IPS DF 19.7 (cell line): ENCODE data around the gene CENATAC.
"Not testable (repeated sequence)": the region's sequence is repeated elsewhere in the genome, so short reads cannot be mapped to it uniquely, and the experiment has no call there.

Source experiments
- DNase-seq: peaks from one replicate; pipeline ENCODE4 v3.0.0-alpha.2; 2013; ENCODE audit warnings: low read depth, low spot score

CENATAC gene

GRCh38 chr11:119026970-119027369 is 29.0 kb downstream of the CENATAC start:
- DNase-seq = no peak

GRCh38 chr11:119027561-119028345 is 29.8 kb downstream of the CENATAC start:
- DNase-seq = no peak

DNA sequence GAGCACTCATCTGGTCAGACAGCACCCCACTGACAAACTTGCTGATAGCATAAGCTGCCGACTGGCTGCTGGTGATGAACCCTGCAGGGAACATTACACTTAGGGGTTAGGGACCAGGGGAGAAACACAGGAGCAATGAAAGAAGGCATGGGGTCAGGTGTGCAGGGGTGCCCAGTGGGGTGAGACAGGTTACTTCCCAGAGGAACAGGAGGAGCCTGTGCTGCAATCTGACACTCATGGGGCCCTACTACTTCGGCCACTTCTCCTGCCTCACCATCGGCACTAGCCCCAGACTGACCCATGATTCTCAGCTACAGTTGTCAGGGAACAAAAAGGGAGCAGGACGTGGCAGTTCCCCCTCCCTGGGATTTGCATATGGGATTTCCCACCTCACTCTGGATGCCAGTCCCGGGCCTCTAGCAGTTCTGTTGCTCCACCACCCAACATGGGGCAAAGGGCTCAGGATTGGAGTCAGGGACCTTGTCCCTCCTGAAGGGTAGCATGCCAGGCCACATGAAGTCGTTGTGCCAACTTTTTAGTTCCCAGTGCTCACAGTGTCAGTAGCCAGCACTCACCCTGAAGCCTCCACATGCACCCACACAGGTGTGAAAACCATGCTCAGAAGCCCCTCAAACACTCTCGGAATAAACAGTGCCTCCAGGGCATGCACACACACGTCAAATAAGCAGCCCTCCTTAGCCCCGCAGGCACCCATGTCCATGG is 30.6 kb downstream of the CENATAC start:
- DNase-seq = no peak

GRCh38 chr11:119029069-119029339 is 31.1 kb downstream of the CENATAC start:
- DNase-seq = no peak

- no peak for DNase-seq
Observed at GRCh38 chr11:119029340-119030028, 31.5 kb downstream of the CENATAC start.

DNA sequence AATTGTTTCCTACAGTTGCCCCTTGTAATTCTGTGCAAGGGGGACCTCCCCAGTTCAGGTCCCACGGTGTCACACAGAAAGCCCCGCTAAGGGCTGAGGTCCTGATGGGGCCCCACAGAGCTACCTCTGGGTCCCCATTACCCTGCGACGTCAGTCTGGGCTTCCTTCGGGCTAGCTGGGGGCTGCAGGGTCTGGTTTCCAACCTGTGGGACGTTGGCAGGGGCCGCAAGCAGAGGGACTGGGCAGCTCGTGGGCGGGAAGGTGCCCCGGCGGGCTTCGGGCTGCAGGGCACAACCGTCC is 32.0 kb downstream of the CENATAC start:
- DNase-seq = no peak

DNA sequence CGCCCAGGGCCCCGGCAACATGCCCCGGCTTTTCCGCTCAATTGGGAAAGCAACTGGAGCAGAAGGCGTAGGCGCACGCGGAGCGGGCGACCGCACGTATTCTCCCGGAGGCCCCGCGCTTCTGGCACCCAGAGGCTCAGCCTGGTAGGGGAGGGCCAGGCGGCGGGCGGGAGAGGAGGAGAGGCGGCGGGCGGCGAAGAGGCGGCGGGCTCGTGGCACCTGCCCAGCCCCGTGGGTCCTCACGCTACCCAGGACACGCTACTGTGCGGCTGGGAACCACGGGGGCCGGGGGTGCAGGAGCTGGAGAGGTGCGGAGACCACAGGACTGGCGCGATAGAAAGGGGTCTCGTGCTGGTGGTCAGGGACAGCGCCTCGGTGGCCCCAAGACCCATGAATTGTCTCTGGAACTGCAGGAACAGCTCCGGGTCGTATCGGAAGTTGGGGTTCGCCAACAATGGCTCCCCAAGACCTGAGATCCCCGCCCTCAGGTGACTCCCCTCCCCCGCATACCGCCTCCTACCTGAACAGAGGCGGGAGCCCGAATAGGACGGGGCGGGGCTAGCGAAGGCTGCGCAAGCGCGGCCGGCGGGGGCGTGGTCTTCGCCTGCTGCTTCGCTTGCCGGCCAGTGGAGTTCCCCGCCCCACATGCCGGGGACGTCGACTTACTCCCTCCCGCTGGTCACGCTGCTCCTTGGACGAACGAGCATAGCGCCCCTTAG is 32.5 kb downstream of the CENATAC start, which contains the start of gene SLC37A4:
Gene SLC37A4, minus strand, starts transcription at position 549 of the 719 bp plus-strand sequence.
- DNase-seq = peak; percentile 95

GRCh38 chr11:119031912-119032280 is 34.0 kb downstream of the CENATAC start:
- DNase-seq = no peak

DNA sequence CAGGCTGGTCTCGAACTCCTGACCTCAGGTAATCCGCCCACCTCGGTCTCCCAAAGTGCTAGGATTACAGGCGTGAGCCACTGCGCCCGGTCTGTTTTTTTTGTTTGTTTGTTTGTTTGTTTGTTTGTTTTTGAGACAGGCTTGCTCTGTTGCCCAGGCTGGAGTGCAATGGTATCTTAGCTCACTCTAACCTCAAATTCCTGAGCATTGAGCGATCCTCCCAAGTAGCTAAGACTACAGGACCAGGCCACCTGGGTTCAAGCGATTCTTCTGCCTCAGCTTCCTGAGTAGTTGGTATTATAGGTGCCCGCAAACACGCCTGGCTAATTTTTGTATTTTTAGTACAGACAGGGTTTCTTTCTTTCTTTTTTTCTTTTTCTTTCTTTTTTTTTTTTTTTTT is 35.5 kb downstream of the CENATAC start:
- DNase-seq = not testable (repeated sequence)

DNA sequence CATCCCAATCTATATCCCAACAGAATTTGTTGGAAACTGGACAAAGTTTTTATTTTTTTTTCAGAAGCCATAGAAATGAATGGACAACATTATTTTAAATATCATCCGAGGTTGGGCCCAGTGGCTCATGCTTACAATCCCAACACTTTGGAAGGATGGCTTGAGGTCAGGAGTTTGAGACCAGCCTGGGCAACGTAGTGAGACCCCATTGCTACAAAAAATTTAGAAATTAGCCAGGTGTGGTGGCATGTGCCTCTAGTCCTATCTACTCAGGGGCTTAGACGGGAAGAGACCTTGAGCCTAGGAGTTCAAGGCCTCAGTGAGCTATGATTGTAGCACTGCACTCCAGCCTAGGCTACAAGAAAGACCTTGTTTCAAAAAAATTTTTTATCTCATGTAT is 36.9 kb downstream of the CENATAC start:
- DNase-seq = no peak

DNA sequence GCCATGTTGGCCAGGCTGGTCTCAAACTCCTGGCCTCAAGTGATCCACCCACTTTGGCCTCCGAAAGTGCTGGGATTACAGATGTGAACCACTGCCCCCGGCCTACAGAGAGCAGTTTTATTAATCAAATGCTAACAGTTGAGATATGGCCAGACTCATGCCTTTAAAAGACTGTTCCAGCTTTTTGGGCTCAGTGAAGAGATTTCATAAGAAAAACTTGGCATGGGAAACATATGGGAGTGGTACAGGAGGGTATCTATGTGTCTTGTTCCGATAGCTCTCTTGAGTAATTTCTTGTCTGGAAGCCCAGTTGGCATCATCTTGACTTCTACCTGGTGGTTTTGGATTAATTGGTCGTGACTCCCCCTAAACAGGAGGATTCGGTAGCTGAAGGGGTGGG is 40.9 kb downstream of the CENATAC start:
- no peak for DNase-seq

DNA sequence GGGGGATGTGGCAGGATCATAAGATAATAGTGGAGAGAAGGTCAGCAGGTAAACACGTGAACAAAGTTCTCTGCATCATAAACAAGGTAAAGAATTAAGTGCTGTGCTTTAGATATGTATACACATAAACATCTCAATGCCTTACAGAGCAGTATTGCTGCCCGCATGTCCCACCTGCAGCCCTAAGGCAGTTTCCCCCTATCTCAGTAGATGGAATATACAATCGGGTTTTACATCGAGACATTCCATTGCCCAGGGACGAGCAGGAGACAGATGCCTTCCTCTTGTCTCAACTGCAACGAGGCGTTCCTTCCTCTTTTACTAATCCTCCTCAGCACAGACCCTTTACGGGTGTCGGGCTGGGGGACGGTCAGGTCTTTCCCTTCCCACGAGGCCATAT is 41.5 kb downstream of the CENATAC start:
- DNase-seq = not testable (repeated sequence)

DNA sequence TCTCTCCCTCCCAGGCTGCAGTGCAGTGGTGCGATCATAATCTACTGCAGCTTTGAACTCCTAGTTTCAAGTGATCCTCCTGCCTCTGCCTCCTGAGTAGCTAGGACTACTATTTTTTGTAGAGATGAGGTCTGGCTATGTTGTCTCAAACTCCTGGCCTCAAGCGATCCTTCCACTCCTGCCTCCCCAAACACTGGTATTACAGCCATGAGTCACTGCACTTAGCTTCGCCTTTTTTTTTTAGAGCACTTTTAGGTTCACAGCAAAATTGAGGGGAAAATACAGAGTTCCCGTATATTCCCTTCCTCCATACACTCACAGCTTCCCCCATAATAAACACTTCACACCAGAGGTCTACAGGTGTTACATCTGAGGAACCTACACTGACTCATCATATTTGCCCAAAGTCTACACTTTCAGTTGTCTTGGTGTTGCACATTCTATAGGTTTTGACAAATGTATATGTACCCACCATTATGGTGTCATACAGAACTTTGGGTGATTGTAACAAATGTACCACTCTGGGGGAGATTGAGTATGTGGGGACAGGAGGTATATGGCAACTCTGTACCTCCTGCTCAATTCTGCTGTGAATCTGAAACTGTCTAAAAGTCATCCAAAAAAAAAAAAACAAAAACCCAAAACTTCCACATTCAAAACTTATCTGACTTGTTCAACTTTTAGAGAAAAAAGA is 44.0 kb downstream of the CENATAC start:
- no peak for DNase-seq

- DNase-seq = no peak
Observed at GRCh38 chr11:119042927-119043326, 45.0 kb downstream of the CENATAC start.

GRCh38 chr11:119044708-119045107 is 46.8 kb downstream of the CENATAC start:
- no peak for DNase-seq

DNA sequence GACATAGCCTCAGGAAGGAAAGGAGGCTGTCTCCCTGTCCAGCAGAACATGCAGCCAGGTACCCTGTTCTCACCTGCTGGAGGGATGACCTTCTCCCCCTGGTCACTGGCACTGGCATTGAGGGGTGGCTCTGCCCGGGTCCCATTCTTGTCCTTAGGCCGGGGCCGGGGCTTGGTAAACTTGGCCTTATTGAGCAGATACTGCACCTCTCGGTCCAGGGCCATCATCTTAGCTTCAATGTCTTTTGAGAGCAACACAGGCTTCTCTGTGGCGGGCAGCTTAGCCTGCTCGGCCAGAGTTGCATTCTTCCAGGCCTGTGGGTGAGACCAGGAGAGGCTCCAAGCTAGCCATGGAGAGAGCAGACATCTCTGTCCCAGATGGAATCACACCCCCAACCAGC is 48.6 kb downstream of the CENATAC start:
- no peak for DNase-seq

DNA sequence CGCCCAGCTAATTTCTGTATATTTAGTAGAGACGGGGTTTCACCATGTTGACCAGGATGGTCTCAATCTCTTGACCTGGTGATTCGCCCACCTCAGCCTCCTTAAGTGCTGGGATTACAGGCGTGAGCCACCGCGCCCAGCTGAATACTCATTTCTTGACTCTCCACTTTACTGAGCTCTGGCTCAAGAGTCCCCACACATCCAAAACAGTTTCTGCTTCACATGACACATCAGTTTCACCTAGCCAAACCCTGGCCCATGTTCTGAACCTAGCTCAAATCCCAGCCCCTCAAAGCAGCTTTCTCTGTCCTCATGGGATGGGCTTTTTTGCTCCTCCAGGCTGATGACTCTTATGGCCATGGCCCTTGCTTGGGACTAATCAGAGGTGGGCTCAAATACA is 49.3 kb downstream of the CENATAC start:
- no peak for DNase-seq

DNA sequence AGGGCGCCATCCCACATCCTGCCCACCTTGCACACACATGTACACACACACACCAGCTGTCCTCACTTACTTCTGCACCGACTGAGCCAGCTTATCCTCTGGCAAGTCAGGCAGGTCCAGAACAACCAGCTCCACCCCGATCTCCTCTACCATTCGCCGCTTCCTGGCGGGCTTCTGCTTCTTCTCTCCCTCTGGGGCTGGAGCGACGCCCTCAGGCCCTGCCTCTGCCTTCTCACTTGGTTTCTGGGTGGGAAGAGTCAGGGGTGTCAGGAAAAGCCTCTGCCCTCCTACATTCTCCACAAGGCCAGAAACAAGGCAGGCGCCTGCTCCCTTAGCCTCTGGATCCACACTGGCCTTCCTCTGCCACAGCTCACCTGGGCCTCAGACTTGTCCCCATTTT is 50.7 kb downstream of the CENATAC start:
- no peak for DNase-seq

- no peak for DNase-seq
Observed at GRCh38 chr11:119049081-119049480, 51.1 kb downstream of the CENATAC start.

GRCh38 chr11:119051440-119052162 is 53.7 kb downstream of the CENATAC start:
- DNase-seq = no peak
